Mammary epithelial cell (primary cell): Measurements from ENCODE around the gene SARS2.

Experiments
- CTCF ChIP-seq, 2 donors: IDR thresholded peaks in 1 of 2; conservative IDR thresholded peaks in 1 of 2; 2 replicates each; pipeline ENCODE4 v1.5.1; 2011 to 2012; ENCODE audit warnings: inconsistent platforms in 2 of 2, low read length in 2 of 2, mild to moderate bottlenecking in 2 of 2, control low read depth in 1 of 2, low read depth in 1 of 2; ENCODE audit not compliant: insufficient read depth in 1 of 2; ENCODE audit errors: extremely low read depth in 1 of 2
- EZH2 ChIP-seq: IDR thresholded peaks from 2 replicates; pipeline ENCODE4 v1.6.1; 2012; ENCODE audit warnings: low read length, inconsistent platforms, borderline replicate concordance

- TF ChIP-seq CTCF (conservative IDR thresholded peaks at IDR 0.05 in 1 of 2, IDR thresholded peaks at IDR 0.05 in 1 of 2; ENCODE audit: extremely low read depth in 1 of 2, insufficient read depth in 1 of 2, low read depth in 1 of 2, low read length in 2 of 2) = no peak
- TF ChIP-seq EZH2 = no peak
Observed at GRCh38 chr19:38893341-38893771, 37.2 kb downstream of the SARS2 start.
